Osteoblast (primary cell): ENCODE results near the gene WDCP. TPM values are rescaled to one million over a fixed set of nuclear protein-coding genes. Genes with fewer than 3 reads are reported as not detected.

ENCODE experiments used
- DNase-seq: peaks from one replicate; pipeline ENCODE4 v3.0.0; 2011; ENCODE audit warnings: low spot score, mixed read lengths; ENCODE audit not compliant: insufficient read length; ENCODE audit errors: missing footprints
- H2AFZ ChIP-seq: 2 replicates; pipeline ENCODE4 v1.6.0; 2011; ENCODE audit warnings: mild to moderate bottlenecking, low read length
- H3K27ac ChIP-seq: 2 replicates; pipeline ENCODE4 v1.5.1; 2011; ENCODE audit warnings: mild to moderate bottlenecking, low read depth, low read length, moderate library complexity
- H3K27me3 ChIP-seq: 2 replicates; pipeline ENCODE4 v1.6.0; 2012; ENCODE audit warnings: mild to moderate bottlenecking, control low read depth, inconsistent platforms, low read length, moderate library complexity; ENCODE audit not compliant: insufficient read depth
- H3K36me3 ChIP-seq: 2 replicates; pipeline ENCODE4 v1.5.1; 2011; ENCODE audit warnings: mild to moderate bottlenecking, low read length, control low read depth, moderate library complexity; ENCODE audit not compliant: insufficient read depth
- H3K4me1 ChIP-seq: 2 replicates; pipeline ENCODE4 v1.5.1; 2011; ENCODE audit warnings: mild to moderate bottlenecking, low read length, control low read depth, moderate library complexity; ENCODE audit not compliant: insufficient read depth
- H3K4me2 ChIP-seq: 2 replicates; pipeline ENCODE4 v1.6.0; 2011; ENCODE audit warnings: mild to moderate bottlenecking, low read length; ENCODE audit not compliant: insufficient read depth
- H3K4me3 ChIP-seq: fragments of 200-600 bp; sonication (generic); 3 replicates; pipeline ENCODE4 v1.5.1; 2012; ENCODE audit warnings: mild to moderate bottlenecking, low read length, inconsistent platforms; ENCODE audit not compliant: insufficient read depth
- H3K79me2 ChIP-seq: 2 replicates; pipeline ENCODE4 v1.6.0; 2012; ENCODE audit warnings: mild to moderate bottlenecking, low read length, control low read depth, inconsistent platforms; ENCODE audit not compliant: insufficient read depth
- H3K9me3 ChIP-seq: 2 replicates; pipeline ENCODE4 v1.5.1; 2011; ENCODE audit warnings: low read depth, low read length, control low read depth
- H4K20me1 ChIP-seq: 2 replicates; pipeline ENCODE4 v1.6.0; 2012; ENCODE audit warnings: mild to moderate bottlenecking, low read length, control low read depth; ENCODE audit not compliant: insufficient read depth
- CTCF ChIP-seq: IDR thresholded peaks from 2 replicates; pipeline ENCODE4 v1.5.1; 2011; ENCODE audit warnings: mild to moderate bottlenecking, low read depth, low read length, moderate library complexity; ENCODE audit errors: extremely low read depth
- total RNA-seq: library from RNA; depleted of rRNA; stranded (reverse); fragments of >200 nt; gene quantifications from 2 replicates; pipeline ENCODE4 v1.2.3, GENCODE V29; 2012

Gene WDCP
- total RNA-seq, 1 donor = 8.3 TPM

- Histone ChIP-seq H3K27ac (no peak overlapping the region), H3K4me1 (peaks cover 5% of the 10 kb centered on the region), H3K4me2 (no peak overlapping the region), H3K27me3 (no peaks in the 10 kb centered on the region), H3K4me3 (no peak overlapping the region), H2AFZ (no peak overlapping the region), H3K36me3 (peaks cover 25% of the 10 kb centered on the region), H3K79me2 (peaks cover 43% of the 10 kb centered on the region), H3K9me3 (no peaks in the 10 kb centered on the region), H4K20me1 (peaks cover 12% of the 10 kb centered on the region)
- DNase-seq = no peak
- no peak for TF ChIP-seq CTCF
Measured at GRCh38 chr2:24073816-24074215, 26.6 kb upstream of the WDCP start.

- no peak overlapping the region for H3K4me3 ChIP-seq
- H2AFZ ChIP-seq = no peak overlapping the region
- peaks cover 43% of the 10 kb centered on the region for H3K79me2 ChIP-seq
- H3K36me3 ChIP-seq = peaks cover 37% of the 10 kb centered on the region
- TF ChIP-seq CTCF = no peak
- H3K4me1 ChIP-seq = peaks cover 5% of the 10 kb centered on the region
- no peak for DNase-seq
- H3K27me3 ChIP-seq = no peaks in the 10 kb centered on the region
- peaks cover 12% of the 10 kb centered on the region for H4K20me1 ChIP-seq
- no peak overlapping the region for H3K27ac ChIP-seq
- no peaks in the 10 kb centered on the region for H3K9me3 ChIP-seq
- H3K4me2 ChIP-seq = no peak overlapping the region
Measured at GRCh38 chr2:24072259-24072658, 25.1 kb upstream of the WDCP start.

GRCh38 chr2:24065341-24065740, 18.1 kb upstream of the WDCP start:
- peaks cover 5% of the 10 kb centered on the region for H4K20me1 ChIP-seq
- H3K79me2 ChIP-seq = peaks cover 2% of the 10 kb centered on the region
- H2AFZ ChIP-seq = no peak overlapping the region
- no peak overlapping the region for H3K4me2 ChIP-seq
- DNase-seq = no peak
- H3K4me3 ChIP-seq = no peak overlapping the region
- no peaks in the 10 kb centered on the region for H3K27me3 ChIP-seq
- no peak overlapping the region for H3K27ac ChIP-seq
- H3K36me3 ChIP-seq = peaks cover 33% of the 10 kb centered on the region
- H3K4me1 ChIP-seq = no peaks in the 10 kb centered on the region
- TF ChIP-seq CTCF = no peak
- no peaks in the 10 kb centered on the region for H3K9me3 ChIP-seq

- Histone ChIP-seq H3K27me3 (no peaks in the 10 kb centered on the region), H3K4me2 (no peak overlapping the region), H3K4me1 (no peaks in the 10 kb centered on the region), H3K9me3 (no peaks in the 10 kb centered on the region), H2AFZ (peak overlapping the region; percentile 29), H3K36me3 (no peaks in the 10 kb centered on the region), H3K27ac (no peak overlapping the region), H3K4me3 (no peak overlapping the region), H4K20me1 (no peaks in the 10 kb centered on the region), H3K79me2 (no peaks in the 10 kb centered on the region)
- peak; percentile 59 for DNase-seq
- TF ChIP-seq CTCF = no peak
Measured at GRCh38 chr2:24058564-24059271, 11.5 kb upstream of the WDCP start.
